Right lobe of liver (tissue), 4 donors: ENCODE measurements around the gene SLC34A3.

Source experiments
- POLR2A ChIP-seq: fragments of 450-650 bp; IDR thresholded peaks from one replicate; pipeline ENCODE4 v1.6.1; 2017; ENCODE audit warnings: antibody characterized with exemption, mild to moderate bottlenecking
- TF ChIP-seq, protein P1 (sequence below), 4 donors: fragments of 200-600 bp in 3 of 4; fragments of 450-650 bp in 1 of 4; IDR thresholded peaks; one replicate each; pipeline versions ENCODE4 v1.5.1 to v1.8.0; 2016 to 2022; ENCODE audit warnings: antibody characterized with exemption in 4 of 4, mild to moderate bottlenecking in 2 of 4
- donor health status: DM: no; HTN: no; CAD: no.
- donor health status: DM: no; HTN: no; CAD: no.
- donor health status: DM: no; HTN: yes; CAD: no.

DNA sequence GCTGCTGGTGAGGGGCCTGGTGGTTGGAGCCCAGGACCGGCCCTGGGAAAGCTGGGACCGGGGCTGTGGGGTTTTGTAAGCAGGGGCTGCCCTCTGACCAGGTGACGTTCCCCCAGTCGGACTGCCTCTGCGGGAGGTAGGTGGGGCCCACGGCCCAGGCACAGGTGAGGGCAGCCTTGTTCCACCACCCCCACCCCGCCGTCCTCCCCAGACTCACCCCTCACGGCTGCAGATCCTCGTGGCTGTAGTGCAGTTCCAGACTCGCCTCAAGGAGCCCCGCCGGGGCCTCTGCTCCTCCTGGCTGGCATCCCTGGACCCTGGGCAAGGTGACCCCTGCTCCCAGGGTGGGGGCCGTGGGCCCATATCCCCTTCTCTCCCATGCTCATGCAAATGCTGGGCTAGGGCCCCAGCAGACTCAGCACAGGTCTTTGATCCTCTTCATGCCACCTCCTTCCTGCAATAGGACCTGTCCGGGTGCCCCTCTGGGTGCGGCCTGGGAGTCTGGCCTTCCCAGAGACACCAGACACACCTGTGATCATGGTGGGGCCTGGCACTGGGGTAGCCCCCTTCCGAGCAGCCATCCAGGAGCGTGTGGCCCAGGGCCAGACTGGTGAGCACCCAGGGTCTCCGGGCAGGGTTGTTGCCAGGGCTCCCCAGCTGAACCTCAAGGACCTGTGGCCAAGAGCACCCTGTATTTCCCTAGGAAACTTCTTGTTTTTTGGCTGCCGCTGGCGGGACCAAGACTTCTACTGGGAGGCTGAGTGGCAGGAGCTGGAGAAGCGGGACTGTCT lies 15.3 kb upstream of the SLC34A3 start:
- no peak for TF ChIP-seq POLR2A
- TF ChIP-seq, protein P1, sequence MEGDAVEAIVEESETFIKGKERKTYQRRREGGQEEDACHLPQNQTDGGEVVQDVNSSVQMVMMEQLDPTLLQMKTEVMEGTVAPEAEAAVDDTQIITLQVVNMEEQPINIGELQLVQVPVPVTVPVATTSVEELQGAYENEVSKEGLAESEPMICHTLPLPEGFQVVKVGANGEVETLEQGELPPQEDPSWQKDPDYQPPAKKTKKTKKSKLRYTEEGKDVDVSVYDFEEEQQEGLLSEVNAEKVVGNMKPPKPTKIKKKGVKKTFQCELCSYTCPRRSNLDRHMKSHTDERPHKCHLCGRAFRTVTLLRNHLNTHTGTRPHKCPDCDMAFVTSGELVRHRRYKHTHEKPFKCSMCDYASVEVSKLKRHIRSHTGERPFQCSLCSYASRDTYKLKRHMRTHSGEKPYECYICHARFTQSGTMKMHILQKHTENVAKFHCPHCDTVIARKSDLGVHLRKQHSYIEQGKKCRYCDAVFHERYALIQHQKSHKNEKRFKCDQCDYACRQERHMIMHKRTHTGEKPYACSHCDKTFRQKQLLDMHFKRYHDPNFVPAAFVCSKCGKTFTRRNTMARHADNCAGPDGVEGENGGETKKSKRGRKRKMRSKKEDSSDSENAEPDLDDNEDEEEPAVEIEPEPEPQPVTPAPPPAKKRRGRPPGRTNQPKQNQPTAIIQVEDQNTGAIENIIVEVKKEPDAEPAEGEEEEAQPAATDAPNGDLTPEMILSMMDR (IDR thresholded peaks at IDR 0.05): no peak
